ENCODE results near the gene LMF1. TPM values are rescaled to one million over a fixed set of nuclear protein-coding genes. Genes with fewer than 3 reads are reported as not detected.

Gene LMF1
- polyA plus RNA-seq, 3 donors: 5.9 to 14.7 (median 10.6) TPM

DNA sequence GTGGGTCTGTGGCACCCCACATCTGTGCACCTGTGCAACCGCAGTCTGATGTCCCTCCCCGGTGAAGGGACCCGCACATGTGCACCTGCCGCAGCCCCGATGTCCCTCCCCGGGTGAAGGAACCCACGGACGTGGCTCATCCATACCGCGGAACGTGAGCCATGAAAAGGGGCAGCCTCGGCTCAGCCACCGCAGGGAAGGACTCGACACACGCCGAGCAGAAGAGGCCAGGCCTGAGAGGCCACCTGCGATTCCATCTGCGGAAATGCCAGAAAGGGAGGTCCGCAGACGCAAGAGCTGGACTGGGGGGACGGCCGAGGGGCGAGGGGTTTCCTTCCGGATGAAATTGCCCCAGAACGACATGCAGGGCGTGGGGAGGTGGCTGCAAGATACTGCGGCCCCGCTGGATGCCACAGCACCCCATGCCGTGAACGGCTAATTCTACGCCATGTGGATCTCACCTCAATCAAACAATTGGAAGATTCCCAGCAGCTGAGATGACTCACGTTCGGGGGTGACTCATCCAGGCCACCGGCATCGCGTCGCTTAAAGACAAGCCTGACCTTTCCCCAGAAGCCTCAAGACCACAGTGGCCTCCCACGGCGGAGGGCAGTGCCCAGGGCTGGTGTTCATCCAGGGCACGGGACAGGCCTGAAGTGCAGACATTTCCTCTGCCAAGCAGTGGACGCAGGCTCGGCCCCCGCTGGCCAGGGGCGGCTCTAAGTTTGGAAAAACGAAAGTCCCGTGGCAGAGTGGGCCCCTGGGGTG is 31.8 kb upstream of the LMF1 start:
- H3K9ac ChIP-seq (ENCODE audit: insufficient read depth, low read length, poor library complexity, severe bottlenecking): no peak overlapping the region
- Mint-ChIP-seq H3K4me1 (no peaks in the 10 kb centered on the region), H3K9me3 (peaks cover 0 to 4% (median 0%) of the 10 kb centered on the region in 7 donors), H3K27ac (no peak overlapping the region), H3K27me3 (ENCODE audit: low read depth in 3 of 3) (peaks cover 14 to 17% (median 15%) of the 10 kb centered on the region in 3 donors), H3K4me3 (no peak overlapping the region), H3K36me3 (no peaks in the 10 kb centered on the region)
- H4K20me1 ChIP-seq (ENCODE audit: insufficient read depth, low read length): no peaks in the 10 kb centered on the region
- H3K27me3 ChIP-seq (ENCODE audit: control insufficient read depth in 2 of 2, insufficient read depth in 2 of 2, low read length in 2 of 2): peaks cover 0 to 8% of the 10 kb centered on the region in 2 donors
- no peak overlapping the region for H3K4me2 ChIP-seq (replicated peaks; ENCODE audit: extremely low read depth, low read length, poor library complexity, severe bottlenecking)
- H3K4me1 ChIP-seq (ENCODE audit: control insufficient read depth in 1 of 2, insufficient read depth in 2 of 2, low read length in 2 of 2): no peaks in the 10 kb centered on the region
- intact Hi-C loops (cut with micrococcal nuclease): loop anchor here in 1 of 2 donors (5.0 kb wide), 1 partner anchor 170 kb away; no protein-coding TSS in a partner anchor
- 90% methylated on average over 44 of the region's 46 CpGs for WGBS (ENCODE audit: insufficient coverage)
- DNase-seq: no peak
- no peaks in the 10 kb centered on the region for H3K79me2 ChIP-seq (ENCODE audit: insufficient read depth, low read length)
- TF ChIP-seq, protein P1, sequence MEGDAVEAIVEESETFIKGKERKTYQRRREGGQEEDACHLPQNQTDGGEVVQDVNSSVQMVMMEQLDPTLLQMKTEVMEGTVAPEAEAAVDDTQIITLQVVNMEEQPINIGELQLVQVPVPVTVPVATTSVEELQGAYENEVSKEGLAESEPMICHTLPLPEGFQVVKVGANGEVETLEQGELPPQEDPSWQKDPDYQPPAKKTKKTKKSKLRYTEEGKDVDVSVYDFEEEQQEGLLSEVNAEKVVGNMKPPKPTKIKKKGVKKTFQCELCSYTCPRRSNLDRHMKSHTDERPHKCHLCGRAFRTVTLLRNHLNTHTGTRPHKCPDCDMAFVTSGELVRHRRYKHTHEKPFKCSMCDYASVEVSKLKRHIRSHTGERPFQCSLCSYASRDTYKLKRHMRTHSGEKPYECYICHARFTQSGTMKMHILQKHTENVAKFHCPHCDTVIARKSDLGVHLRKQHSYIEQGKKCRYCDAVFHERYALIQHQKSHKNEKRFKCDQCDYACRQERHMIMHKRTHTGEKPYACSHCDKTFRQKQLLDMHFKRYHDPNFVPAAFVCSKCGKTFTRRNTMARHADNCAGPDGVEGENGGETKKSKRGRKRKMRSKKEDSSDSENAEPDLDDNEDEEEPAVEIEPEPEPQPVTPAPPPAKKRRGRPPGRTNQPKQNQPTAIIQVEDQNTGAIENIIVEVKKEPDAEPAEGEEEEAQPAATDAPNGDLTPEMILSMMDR (IDR thresholded peaks at IDR 0.05): no peak
- H2AFZ ChIP-seq (ENCODE audit: insufficient read depth, low read depth, low read length, poor library complexity, severe bottlenecking): no peak overlapping the region
- no peak overlapping the region for H3K27ac ChIP-seq (ENCODE audit: low read depth in 1 of 2, low read length in 2 of 2)
- H3K9me3 ChIP-seq (replicated peaks in 1 of 2; ENCODE audit: control insufficient read depth in 1 of 2, insufficient read depth in 1 of 2, low read length in 2 of 2): no peaks in the 10 kb centered on the region
- no peaks in the 10 kb centered on the region for H3K36me3 ChIP-seq (replicated peaks in 1 of 2; ENCODE audit: control insufficient read depth in 1 of 2, insufficient read depth in 2 of 2, low read length in 2 of 2)
- no peak overlapping the region for H3K4me3 ChIP-seq (replicated peaks in 1 of 3; ENCODE audit: low read depth in 2 of 3, low read length in 3 of 3)

DNA sequence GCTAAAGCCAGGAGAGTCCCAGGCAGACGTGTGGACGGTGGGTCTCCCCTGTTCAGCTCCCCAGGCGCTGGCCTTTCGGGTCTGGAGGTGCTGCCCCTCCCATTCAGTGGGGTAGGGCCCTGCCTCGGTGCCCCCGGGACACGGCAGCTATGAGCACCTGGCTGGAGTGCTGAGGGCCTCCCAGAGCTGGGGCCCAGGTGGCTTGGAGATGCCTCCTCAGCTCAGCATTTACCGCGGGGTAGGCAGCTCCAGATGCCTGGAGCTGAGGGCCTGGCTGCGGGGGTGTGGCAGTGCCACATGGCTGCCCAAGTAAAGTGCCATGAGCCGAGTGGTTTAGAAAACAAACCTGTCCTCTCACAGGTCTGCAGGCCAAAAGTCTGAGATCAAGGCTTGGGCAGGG is 30.3 kb upstream of the LMF1 start:
- H3K79me2 ChIP-seq (ENCODE audit: insufficient read depth, low read length): no peaks in the 10 kb centered on the region
- no peaks in the 10 kb centered on the region for H3K36me3 Mint-ChIP-seq
- no peak overlapping the region for H3K4me3 ChIP-seq (replicated peaks in 1 of 3; ENCODE audit: low read depth in 2 of 3, low read length in 3 of 3)
- H3K27ac ChIP-seq (ENCODE audit: low read depth in 1 of 2, low read length in 2 of 2): no peak overlapping the region
- peaks cover 0 to 18% of the 10 kb centered on the region in 2 donors for H3K27me3 ChIP-seq (ENCODE audit: control insufficient read depth in 2 of 2, insufficient read depth in 2 of 2, low read length in 2 of 2)
- H3K9me3 ChIP-seq (replicated peaks in 1 of 2; ENCODE audit: control insufficient read depth in 1 of 2, insufficient read depth in 1 of 2, low read length in 2 of 2): peaks cover 0 to 6% of the 10 kb centered on the region in 2 donors
- H4K20me1 ChIP-seq (ENCODE audit: insufficient read depth, low read length): no peaks in the 10 kb centered on the region
- peaks cover 4 to 9% (median 6%) of the 10 kb centered on the region in 7 donors for H3K9me3 Mint-ChIP-seq
- DNase-seq: no peak
- H3K27me3 Mint-ChIP-seq (ENCODE audit: low read depth in 3 of 3): peaks cover 26 to 29% (median 27%) of the 10 kb centered on the region in 3 donors
- 91% methylated on average over 11 of the region's 11 CpGs for WGBS (ENCODE audit: insufficient coverage)
- TF ChIP-seq, protein P1 (IDR thresholded peaks at IDR 0.05): no peak
- no peaks in the 10 kb centered on the region for H3K4me1 ChIP-seq (ENCODE audit: control insufficient read depth in 1 of 2, insufficient read depth in 2 of 2, low read length in 2 of 2)
- no peaks in the 10 kb centered on the region for H3K36me3 ChIP-seq (replicated peaks in 1 of 2; ENCODE audit: control insufficient read depth in 1 of 2, insufficient read depth in 2 of 2, low read length in 2 of 2)
- no peak overlapping the region for H2AFZ ChIP-seq (ENCODE audit: insufficient read depth, low read depth, low read length, poor library complexity, severe bottlenecking)
- intact Hi-C loops (cut with micrococcal nuclease): loop anchor here in 1 of 2 donors (5.0 kb wide), 1 partner anchor 169 kb away; no protein-coding TSS in a partner anchor
- no peaks in the 10 kb centered on the region for H3K4me1 Mint-ChIP-seq
- no peak overlapping the region for H3K4me2 ChIP-seq (replicated peaks; ENCODE audit: extremely low read depth, low read length, poor library complexity, severe bottlenecking)
- no peak overlapping the region for H3K27ac Mint-ChIP-seq
- H3K9ac ChIP-seq (ENCODE audit: insufficient read depth, low read length, poor library complexity, severe bottlenecking): no peak overlapping the region
- no peak overlapping the region for H3K4me3 Mint-ChIP-seq

All from CD14-positive monocyte (primary cell).